Raji (cell line): ENCODE results near the gene MARVELD1.
A peak's percentile ranks its signal among the peaks of the same experiment; 100 is the strongest.

Source experiments
- POLR2A ChIP-seq: IDR thresholded peaks from 2 replicates; pipeline ENCODE4 v1.6.1; 2011; ENCODE audit warnings: low read depth, low read length, control low read depth; ENCODE audit not compliant: insufficient read depth

The MARVELD1 gene

DNA sequence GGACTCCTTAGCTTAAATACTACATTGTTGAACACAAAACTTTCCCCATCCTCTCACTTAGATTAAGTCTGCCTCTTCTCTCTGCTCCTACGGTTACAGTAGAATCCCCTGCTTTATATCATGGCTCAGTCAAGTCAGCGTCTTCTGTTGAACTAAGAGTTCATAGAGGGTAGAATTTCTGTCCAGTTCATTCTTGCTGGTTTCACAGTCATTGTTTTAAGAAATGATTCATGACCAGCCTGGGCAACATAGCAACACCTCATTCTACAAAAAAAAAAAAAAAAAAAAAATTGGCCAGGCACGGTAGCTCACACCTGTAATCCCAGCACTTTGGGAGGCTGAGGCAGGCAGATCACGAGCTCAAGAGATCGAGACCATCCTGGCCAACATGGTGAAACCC lies 19.7 kb downstream of the MARVELD1 start:
- TF ChIP-seq POLR2A: no peak

DNA sequence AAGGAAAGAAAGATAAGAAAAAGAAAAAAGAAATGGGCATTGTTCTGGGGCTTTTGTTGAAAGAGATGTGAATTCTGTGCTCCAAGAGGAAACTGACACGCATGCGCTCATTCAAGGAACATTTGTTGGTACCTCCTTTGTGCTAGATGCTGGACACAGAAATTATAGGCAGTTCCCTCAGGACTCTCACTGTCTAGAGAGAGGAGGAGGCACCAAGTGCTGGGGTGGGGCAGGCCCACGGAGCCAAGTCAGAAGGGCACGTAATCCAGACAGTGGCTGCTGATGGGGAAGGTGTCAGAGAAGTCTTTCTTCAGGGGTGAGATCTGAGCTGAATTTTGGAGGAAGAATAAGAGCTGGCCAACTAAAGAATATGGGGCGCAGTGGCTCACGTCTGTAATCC lies 20.5 kb downstream of the MARVELD1 start:
- no peak for TF ChIP-seq POLR2A

DNA sequence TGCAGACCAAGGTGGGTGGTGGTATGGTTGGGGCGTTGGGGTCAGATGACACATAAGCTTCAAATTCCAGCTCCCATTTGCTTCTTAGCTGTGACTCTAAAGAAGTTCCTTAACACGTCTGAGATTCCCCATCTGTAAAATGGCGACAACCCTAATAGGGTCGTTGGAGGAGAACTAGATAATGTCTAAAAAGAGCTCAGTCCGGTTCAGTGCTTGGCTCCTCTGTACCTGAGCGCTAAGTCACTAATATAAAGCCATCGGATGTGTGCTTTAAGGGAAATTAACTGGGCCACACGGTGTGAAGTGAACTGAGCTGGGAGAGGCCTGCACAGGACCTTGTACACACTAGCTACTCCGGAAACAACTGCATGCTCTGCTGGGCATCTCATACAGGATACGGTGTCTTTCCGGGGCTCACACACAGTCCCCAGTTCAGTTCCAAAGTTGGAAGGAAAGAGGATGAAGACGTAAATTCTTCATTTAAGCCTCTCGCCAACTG lies 22.9 kb downstream of the MARVELD1 start:
- TF ChIP-seq POLR2A: no peak

DNA sequence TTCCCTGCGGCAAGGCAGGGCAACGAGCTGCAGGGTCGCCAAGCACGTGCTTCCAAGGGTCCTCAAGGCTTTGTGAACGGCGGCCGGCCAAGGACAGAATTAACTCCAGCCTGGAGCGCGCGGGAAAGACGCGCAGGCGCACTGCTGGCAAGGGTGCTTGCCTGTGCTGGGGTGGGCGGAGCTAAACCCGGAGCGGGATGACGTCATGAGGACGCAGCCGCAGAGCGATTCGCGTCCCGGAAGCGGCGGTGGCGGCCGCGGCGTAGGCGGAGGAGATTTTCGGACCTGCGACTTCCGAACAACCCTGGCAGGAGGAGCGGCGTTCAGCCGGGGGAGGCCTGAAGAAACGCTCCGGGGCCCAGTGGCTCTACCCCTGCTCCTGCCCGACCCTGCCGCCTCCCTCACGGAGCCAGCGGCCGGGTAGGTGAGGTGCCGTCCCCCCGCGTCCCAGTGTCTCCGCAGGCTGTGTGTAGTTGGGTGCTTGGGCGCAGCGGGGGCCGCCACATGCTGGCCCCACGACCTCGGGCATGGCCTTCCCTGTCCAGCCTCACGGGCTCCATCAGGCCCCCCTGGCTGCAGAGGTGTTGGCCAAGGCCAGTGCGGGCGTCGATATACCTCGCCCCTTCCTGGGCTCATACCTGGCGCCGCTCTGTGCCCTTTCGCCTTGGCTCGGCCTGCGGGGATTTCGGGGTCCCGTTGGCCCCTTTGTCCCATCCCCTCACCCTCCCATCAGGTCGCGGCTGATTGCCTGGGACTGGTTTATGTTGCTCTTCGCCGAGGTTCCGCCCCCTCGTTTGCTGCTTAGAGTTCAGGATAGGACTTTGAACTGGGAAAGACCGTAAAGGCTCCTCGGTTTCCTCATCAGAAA lies 23.6 kb downstream of the MARVELD1 start, which contains the start of gene ZFYVE27:
TSS of gene ZFYVE27 (plus strand) at position 227 of the 868 bp plus-strand sequence. CDS start 1,350 bp downstream, outside the sequence.
- TF ChIP-seq POLR2A: peak; percentile 92

DNA sequence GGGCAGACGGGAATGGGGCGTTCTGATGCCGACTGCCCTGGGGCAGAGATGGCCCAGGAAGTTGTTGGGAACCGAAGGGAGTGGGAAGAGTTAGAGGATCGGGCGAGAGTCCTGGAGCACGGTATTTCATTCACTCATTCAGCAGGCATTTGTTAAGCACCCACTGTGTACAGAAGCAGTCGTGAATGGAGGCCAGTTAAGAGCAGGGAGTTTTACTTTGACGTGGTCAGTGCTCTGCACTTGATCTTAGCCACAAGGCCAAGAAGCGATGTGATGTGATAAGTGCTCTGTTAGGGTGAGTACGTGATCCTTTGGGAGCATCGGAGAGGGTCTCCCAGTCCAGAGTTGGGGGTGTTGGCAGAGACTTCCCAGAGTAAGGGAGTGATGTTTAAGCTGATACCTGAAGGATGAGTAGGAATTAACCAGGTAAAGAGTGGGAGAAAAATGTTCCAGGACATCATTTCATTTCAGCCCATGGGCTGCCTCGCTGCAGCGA lies 24.3 kb downstream of the MARVELD1 start:
- TF ChIP-seq POLR2A: no peak

DNA sequence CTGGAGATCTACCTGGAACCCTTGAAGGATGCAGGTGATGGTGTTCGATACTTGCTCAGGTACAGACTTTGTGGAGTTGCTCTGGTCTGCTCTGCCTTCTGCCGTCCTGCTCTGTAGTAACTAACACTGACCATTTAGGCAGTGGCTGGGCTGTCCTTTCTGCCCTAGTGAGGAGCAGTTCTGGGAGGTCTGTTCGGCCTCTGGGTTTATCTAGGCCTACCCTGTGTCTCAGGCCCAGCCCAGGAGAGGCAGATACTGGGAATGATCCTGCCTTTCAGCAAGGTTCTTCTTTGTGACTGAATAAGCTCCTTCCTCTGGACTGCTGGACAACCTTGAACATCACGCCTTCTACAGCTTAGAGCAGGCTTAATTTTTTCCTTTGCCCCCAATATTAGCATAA lies 25.1 kb downstream of the MARVELD1 start:
- TF ChIP-seq POLR2A: no peak

DNA sequence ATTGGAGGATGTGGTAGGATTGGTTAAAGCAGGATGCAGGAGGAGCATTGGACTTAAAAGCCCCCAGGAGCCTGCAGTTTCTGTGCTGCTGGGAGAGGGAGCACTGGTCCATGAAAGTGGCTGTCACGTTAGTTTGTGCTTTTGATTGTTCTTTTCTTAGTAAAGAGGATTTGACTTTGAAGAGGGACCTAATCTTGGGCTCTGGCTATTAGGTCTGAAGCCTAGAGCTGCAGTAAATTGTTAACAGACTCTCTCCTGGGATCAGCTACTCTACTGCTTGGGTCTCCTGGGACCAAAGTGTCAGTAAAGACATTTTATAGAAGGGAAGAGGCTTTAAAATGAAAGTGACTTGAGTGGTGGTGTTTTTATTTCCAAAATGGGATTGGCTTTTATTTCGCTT lies 27.1 kb downstream of the MARVELD1 start:
- no peak for TF ChIP-seq POLR2A

DNA sequence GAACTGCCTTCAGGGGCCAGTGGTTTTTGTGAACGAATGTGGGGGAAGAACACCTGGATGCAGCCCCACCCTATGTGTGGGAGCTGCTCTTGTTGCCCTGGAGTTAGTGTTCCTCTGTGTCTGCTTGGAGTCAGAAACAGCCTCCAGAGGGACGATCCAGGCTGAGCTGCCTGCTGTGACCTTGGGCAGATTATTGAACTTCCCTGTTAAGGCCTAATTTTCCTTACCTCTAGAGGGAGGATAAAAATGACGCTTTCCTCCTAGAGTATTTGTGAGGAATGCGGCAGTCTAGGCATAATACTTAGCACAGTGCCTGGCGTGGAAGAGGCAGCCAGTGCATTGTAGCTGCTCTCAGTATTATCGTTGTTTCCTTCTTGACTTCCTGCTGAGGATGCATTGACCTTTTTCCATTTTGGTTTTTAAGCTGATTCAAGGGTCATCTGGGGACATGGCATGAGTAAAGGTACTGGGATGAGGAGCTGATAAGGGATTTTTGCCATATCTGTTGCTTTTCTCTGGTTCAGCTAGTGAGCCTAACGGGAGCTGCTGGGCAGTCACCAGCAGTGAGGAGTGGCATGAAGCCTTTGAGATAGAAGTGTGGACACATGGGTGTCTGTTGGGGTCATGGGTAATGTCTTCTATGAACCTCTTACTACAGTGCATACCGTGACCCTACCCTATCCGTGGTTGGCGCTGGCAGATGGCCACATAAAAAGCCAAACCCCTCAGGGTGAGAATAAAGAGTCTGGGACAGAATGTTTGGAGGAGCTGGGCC lies 29.8 kb downstream of the MARVELD1 start:
- no peak for TF ChIP-seq POLR2A

DNA sequence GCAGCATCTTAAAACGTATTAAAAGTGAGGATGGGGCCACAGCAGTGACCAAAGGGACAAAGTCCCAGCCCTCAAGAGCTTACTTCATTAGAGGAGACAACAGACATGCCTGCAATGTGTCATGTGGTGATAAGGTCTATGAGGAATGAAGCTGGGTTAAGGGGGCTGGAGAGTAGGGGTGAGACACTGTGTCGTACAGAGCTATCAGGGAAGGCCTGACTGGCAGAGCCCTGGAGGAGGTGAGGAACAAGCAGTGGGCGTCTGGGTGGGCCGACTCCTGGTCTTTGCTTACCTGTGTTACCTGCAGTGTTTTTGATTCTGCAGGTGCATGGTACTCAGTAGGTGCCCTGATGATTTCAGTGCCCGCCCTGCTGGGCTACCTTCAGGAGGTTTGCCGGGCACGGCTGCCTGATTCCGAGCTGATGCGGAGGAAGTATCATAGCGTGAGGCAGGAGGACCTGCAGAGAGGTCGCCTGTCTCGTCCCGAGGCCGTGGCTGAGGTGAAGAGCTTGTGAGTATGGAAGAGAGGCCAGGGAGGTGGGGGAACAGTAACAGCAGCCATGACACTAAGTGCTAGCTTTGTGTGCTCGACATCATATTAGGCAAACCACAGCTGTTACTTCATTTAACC lies 31.0 kb downstream of the MARVELD1 start:
- TF ChIP-seq POLR2A: no peak

DNA sequence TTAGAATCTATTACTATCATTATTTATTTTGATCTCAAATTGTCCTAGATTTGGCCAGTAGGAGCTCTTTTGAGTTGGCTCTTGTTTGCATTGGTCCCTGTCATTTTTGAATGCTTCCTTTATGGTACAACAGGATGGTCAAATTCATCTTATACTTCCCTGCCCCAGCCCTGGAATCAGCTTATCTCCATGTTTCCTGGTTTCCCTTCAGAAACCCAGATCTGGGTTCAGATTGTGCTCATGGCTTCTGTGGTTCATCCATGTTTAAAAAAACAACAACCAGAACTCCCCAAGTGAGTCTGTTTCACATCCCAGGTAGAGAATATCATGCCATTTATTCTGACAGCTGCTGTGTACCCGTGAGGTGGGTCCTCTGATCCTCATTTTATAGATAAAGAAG lies 34.0 kb downstream of the MARVELD1 start:
- TF ChIP-seq POLR2A: no peak

DNA sequence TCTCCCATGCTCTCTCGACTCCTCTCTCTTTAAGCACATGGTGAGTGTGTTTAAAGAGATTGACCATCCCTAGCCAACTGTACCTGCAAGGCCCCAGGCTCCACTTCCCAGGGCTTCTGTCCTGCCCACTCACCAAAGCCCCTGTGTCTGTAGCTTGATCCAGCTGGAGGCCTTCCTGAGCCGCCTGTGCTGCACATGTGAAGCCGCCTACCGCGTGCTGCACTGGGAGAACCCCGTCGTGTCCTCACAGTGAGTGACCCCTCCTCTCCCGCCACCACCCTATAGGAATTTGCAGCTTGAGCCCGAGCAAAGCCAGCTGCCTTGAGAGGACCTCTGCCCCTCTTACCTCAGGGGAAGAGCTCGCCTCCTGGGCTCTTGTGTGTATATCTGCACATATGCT lies 34.6 kb downstream of the MARVELD1 start:
- TF ChIP-seq POLR2A: no peak

DNA sequence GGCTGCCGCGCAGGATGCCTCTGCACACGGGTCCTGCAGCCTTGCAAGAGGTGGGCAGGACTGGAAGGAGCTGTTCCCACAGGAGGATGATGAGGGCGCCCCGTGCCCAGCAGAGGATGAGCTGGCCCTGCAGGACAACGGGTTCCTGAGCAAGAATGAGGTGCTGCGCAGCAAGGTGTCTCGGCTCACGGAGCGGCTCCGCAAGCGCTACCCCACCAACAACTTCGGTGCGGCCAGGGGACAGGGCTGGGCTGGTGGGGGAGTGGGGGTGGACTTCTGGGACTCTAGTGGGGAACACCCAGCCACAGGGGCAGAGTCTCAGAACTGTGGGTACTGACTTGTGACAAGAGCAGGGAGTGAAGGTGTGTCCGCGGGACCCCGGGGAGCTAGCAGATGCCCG lies 39.4 kb downstream of the MARVELD1 start:
- TF ChIP-seq POLR2A: no peak

DNA sequence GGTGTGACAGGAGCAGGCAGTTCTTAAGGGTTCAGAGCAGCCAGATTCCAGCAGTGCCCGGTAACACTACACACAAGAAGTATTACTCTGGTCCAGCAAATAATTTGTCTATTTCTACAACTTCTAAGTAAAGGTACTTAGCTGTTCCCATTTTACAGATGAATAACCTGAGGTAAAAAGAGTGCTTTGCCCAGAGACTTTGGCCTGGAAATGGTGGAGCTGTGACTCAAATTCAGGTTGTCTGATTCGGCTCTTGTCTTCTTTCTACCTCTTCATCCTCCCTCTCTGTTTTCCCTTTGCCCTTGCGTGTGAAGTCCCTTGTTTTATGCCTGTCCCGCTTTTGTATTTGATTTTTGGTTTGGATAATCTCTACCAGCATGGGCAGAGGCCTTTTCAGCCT lies 41.2 kb downstream of the MARVELD1 start:
- no peak for TF ChIP-seq POLR2A

DNA sequence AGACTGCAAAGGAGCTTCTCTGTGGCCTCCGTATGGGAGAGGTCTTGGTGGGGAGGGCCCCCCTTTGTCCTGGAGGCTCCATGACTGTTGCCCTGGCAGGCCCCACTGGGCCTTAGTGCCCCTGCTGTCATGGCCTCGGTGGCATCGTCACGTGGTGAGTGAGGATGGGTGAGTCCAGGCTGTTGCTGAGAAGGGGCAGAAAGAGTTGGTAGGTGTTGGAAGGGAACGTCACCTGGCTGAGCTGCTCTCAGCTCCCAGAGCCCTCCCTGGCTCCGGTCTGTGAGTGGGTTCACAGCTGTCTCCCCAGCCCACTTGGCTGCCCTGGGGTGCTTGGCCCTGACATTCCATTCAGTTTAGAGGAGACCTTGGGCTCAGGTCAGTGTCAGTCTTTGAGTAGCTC lies 42.2 kb downstream of the MARVELD1 start:
- TF ChIP-seq POLR2A: no peak

DNA sequence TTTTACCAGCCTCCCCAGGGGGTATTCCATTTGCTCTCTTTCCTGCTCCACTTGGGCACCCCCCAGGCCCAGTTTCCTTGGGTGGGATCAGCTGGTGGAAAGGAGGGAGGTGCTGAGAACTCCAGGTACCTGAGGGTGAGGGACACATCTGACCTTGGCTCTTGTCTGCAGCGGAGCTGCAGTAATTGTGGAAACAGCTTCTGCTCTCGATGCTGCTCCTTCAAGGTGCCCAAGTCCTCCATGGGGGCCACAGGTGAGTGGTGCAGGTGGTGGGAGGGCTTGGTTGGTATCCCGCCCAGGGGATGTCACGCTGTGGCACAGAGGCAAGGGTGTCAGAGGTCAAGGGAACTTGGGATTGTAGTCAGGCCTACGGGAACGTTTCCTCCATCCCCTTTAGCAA lies 43.9 kb downstream of the MARVELD1 start:
- no peak for TF ChIP-seq POLR2A
